GM18511 (cell line): Measurements from ENCODE around the gene SOX18.

Experiments used
- ATAC-seq: cut with Tn5 transposase; IDR thresholded peaks from one replicate; pipeline ENCODE4 v1.9.1; 2021; ENCODE audit warnings: mild to moderate bottlenecking, moderate library complexity; ENCODE audit not compliant: unreplicated experiment

Gene SOX18

GRCh38 chr20:64039293-64040160 lies 9.9 kb downstream of the SOX18 start:
- ATAC-seq, result no peak

- ATAC-seq, result peak; percentile 51
Observed at GRCh38 chr20:64038565-64039292, 10.7 kb downstream of the SOX18 start.

- peak; percentile 34 for ATAC-seq
Observed at GRCh38 chr20:64038224-64038564, 11.2 kb downstream of the SOX18 start.

GRCh38 chr20:64037498-64038213 lies 11.8 kb downstream of the SOX18 start:
- ATAC-seq, result no peak

- ATAC-seq, result no peak
Observed at GRCh38 chr20:64037199-64037497, 12.3 kb downstream of the SOX18 start.

GRCh38 chr20:64036346-64037198 lies 12.9 kb downstream of the SOX18 start:
- no peak for ATAC-seq

- no peak for ATAC-seq
Observed at GRCh38 chr20:64035933-64036345, 13.5 kb downstream of the SOX18 start, which contains the start of gene C20orf204. Gene C20orf204, plus strand, starts transcription at chr20:64036182. Its CDS starts 142 bp downstream, at chr20:64036324.

- no peak for ATAC-seq
Observed at GRCh38 chr20:64035066-64035932, 14.1 kb downstream of the SOX18 start.

GRCh38 chr20:64033981-64034493 lies 15.4 kb downstream of the SOX18 start:
- ATAC-seq, result no peak

GRCh38 chr20:64032706-64033624 lies 16.5 kb downstream of the SOX18 start:
- ATAC-seq, result no peak

GRCh38 chr20:64031822-64032314 lies 17.6 kb downstream of the SOX18 start:
- no peak for ATAC-seq

- no peak for ATAC-seq
Observed at GRCh38 chr20:64030371-64031134, 18.9 kb downstream of the SOX18 start.

GRCh38 chr20:64029293-64030117 lies 19.9 kb downstream of the SOX18 start:
- no peak for ATAC-seq

- ATAC-seq, result no peak
Observed at GRCh38 chr20:64027981-64028685, 21.3 kb downstream of the SOX18 start.

- no peak for ATAC-seq
Observed at GRCh38 chr20:64025826-64026412, 23.5 kb downstream of the SOX18 start.
